BLaER1 treated with 17β-estradiol and CSF1 and Interleukin-3, amounts not matched to agents 10 nM and 100 nM (cell line): Measurements from ENCODE around the gene GP1BA.

Experiments used
- H3K27ac ChIP-seq, 11 experiments: shearing (Covaris generic); formaldehyde crosslinking; 2 replicates each; pipeline ENCODE4 v1.8.1; 2022
- H3K27me3 ChIP-seq, 11 experiments: shearing (Covaris generic); formaldehyde crosslinking; 2 replicates each; pipeline ENCODE4 v1.8.1; 2022
- H3K36me3 ChIP-seq, 11 experiments: shearing (Covaris generic); formaldehyde crosslinking; 2 replicates each; pipeline ENCODE4 v1.8.1; 2022
- H3K4me1 ChIP-seq, 10 experiments: shearing (Covaris generic); formaldehyde crosslinking; 2 replicates each; pipeline ENCODE4 v1.8.1; 2022
- H3K4me2 ChIP-seq, 11 experiments: shearing (Covaris generic); formaldehyde crosslinking; 2 replicates each; pipeline ENCODE4 v1.8.1; 2022
- H3K4me3 ChIP-seq, 10 experiments: shearing (Covaris generic); formaldehyde crosslinking; 2 replicates each; pipeline ENCODE4 v1.8.1; 2022
- H3K9ac ChIP-seq, 11 experiments: shearing (Covaris generic); formaldehyde crosslinking; 2 replicates each; pipeline ENCODE4 v1.8.1; 2022
- H3K9me3 ChIP-seq, 11 experiments: shearing (Covaris generic); formaldehyde crosslinking; replicated peaks in 1 of 11; 2 replicates each; pipeline ENCODE4 v1.8.1; 2022
- H4K20me1 ChIP-seq, 11 experiments: shearing (Covaris generic); formaldehyde crosslinking; 2 replicates each; pipeline ENCODE4 v1.8.1; 2022
- Cebpa-rat ChIP-seq, 11 experiments: shearing (Covaris generic); IDR thresholded peaks; 2 replicates each; pipeline ENCODE4 v1.8.1; 2022

GP1BA gene

DNA sequence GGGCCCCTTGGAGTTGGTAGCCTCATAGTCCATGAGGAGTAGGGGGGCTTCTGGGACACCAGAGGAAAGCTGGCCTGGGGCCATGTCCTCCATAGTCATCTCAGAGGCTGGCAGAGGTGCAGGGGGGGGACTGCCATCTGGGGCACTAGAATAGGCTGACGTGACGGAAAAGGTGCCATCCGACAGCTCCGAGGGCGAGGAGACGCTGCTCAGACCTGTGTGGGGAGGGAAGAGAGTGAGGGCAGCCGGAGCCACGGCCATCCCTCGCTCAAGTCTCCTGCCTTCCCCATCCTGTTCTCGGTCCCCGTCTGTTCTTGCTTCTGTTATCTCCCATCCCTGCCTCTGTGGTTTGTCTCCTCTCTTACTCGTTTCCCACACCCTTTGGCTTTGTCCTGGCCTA is 40.2 kb downstream of the GP1BA start:
- peaks cover 51 to 87% (median 76%) of the 10 kb centered on the region in 11 experiments for H3K36me3 ChIP-seq
- H3K4me2 ChIP-seq: peak overlapping the region in 2 of 11 experiments; percentile 79 to 91; a peak in 1 of 22 replicates

DNA sequence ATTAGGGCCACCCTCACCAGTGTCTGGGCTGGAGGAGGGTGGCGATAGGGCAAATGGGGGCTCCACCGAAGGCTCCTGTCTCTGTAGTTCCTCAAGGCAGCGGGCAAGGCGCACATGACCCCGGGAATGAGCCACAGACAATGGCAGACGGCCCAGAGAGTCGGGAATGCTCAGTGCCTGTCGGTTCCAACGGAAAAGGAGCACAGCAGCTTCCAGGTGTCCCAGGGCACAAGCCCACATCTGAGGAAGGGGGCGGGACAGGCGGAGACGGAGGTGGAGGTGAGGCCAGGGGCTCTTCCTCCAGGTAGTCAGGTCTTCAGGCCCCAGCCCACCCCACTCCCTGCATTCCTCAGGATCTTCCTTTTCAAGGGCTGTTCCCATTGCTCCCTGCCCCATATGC is 40.7 kb downstream of the GP1BA start:
- H3K27me3 ChIP-seq: no peaks in the 10 kb centered on the region
- no peaks in the 10 kb centered on the region; a peak in 1 of 22 replicates for H4K20me1 ChIP-seq
- peaks cover 55 to 91% (median 80%) of the 10 kb centered on the region in 11 experiments for H3K36me3 ChIP-seq
- H3K4me1 ChIP-seq: peaks cover 25 to 89% (median 42%) of the 10 kb centered on the region in 10 experiments
- H3K4me3 ChIP-seq: no peak overlapping the region
- peak overlapping the region in 5 of 11 experiments; percentile 50 to 91 (median 79); a peak in 9 of 22 replicates for H3K4me2 ChIP-seq
- H3K27ac ChIP-seq: peak overlapping the region in 2 of 11 experiments; percentile 11 to 42; a peak in 3 of 22 replicates
- H3K9ac ChIP-seq: peak overlapping the region in 3 of 11 experiments; percentile 7 to 21 (median 15); a peak in 3 of 22 replicates
- H3K9me3 ChIP-seq: no peaks in the 10 kb centered on the region
- no peak for TF ChIP-seq Cebpa-rat (IDR thresholded peaks at IDR 0.05)

More for the DNA sequence above, 40.2 kb downstream of the GP1BA start:
- H3K9me3 ChIP-seq: no peaks in the 10 kb centered on the region
- H3K4me3 ChIP-seq: no peak overlapping the region
- no peak for TF ChIP-seq Cebpa-rat (IDR thresholded peaks at IDR 0.05)
- peak overlapping the region in 1 of 11 experiments; percentile 11; a peak in 1 of 22 replicates for H3K27ac ChIP-seq
- no peaks in the 10 kb centered on the region for H3K27me3 ChIP-seq
- H4K20me1 ChIP-seq: no peaks in the 10 kb centered on the region; a peak in 1 of 22 replicates
- peaks cover 25 to 85% (median 42%) of the 10 kb centered on the region in 10 experiments for H3K4me1 ChIP-seq
- H3K9ac ChIP-seq: peak overlapping the region in 3 of 11 experiments; percentile 7 to 15 (median 9); a peak in 2 of 22 replicates

DNA sequence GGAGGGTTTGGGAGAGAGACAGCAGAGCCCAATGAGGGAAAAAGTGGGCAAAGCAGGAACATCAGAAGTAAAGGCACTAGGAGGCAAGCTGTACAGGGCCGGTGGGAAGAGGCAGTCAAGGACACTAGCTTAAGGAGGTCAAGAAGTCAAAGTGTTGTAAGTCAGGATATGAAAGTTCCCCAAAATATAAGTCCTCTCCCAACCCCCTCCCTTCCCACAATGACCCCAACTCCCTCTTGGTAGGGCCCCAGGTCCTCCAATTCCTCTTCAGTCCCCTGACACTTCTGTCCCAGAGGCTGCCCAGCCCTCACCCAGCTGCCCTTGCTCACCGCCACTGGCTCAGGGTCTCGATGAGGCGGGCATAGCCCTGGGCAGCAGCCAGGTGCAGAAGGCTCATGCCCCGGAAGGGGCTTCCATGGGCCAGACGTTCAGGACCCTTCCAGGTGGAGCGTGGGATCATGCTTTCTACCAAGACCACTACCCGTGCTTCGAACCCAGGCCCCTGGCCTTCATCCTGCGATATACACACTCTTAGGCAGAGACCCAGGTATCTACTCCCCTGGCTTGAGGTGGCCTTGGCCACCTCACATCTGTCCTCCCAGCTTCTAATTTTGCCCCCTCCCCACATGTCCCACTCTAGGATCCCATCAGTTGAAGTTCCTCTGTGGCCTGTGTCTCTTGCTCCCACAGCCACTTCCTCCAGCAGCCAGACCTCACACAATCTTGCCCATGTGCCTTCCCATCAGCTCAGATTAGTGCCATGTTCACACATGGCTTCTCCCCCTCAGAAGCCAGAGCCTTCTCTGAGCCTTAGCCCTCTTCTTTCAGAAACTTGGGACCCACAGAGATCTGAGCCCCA is 41.4 kb downstream of the GP1BA start:
- H3K4me1 ChIP-seq: peaks cover 22 to 90% (median 42%) of the 10 kb centered on the region in 10 experiments
- H3K4me2 ChIP-seq: peak overlapping the region in 9 of 11 experiments; percentile 0 to 91 (median 50); a peak in 12 of 22 replicates
- H3K27ac ChIP-seq: peak overlapping the region in 6 of 11 experiments; percentile 22 to 42 (median 26); a peak in 8 of 22 replicates
- no peak overlapping the region for H3K4me3 ChIP-seq
- H3K9ac ChIP-seq: peak overlapping the region in 3 of 11 experiments; percentile 5 to 33 (median 21); a peak in 3 of 22 replicates
- no peaks in the 10 kb centered on the region; a peak in 2 of 22 replicates for H4K20me1 ChIP-seq
- no peaks in the 10 kb centered on the region for H3K9me3 ChIP-seq
- peaks cover 62 to 98% (median 87%) of the 10 kb centered on the region in 11 experiments for H3K36me3 ChIP-seq
- TF ChIP-seq Cebpa-rat (IDR thresholded peaks at IDR 0.05): no peak
- H3K27me3 ChIP-seq: no peaks in the 10 kb centered on the region

DNA sequence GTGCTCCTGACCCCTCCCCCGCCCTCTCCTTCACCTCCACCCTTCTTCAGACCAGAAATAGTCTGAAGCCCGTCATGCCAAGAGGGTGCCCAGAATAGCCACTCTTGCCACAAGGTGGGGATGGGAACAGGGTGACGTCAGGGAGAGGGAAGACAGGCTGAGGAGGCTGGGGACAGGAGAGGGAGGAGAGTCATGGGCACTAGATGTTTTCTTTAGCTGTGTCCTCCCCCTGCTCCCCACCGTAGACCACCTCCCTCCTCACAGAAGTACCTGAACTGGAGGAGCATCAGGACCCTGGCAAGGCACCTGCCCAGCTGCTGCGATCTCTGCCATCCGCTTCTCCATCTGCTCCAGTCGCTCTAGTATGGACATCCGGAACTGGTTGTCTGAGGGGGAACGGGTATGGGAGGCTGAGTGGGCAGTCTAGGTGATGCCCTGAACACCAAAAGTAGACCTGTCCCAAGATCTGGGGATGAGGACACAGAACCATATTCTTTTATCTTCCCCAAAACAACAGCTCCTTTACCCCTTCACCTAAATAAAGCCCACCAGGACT is 42.1 kb downstream of the GP1BA start:
- Histone ChIP-seq H3K9me3 (no peaks in the 10 kb centered on the region), H3K4me3 (no peak overlapping the region), H3K27me3 (no peaks in the 10 kb centered on the region), H4K20me1 (no peaks in the 10 kb centered on the region; a peak in 2 of 22 replicates), H3K36me3 (peaks cover 62 to 92% (median 85%) of the 10 kb centered on the region in 11 experiments), H3K9ac (peak overlapping the region in 2 of 11 experiments; percentile 27 to 33; a peak in 1 of 22 replicates), H3K27ac (peak overlapping the region in 5 of 11 experiments; percentile 22 to 42 (median 29); a peak in 7 of 22 replicates), H3K4me2 (peak overlapping the region in 9 of 11 experiments; percentile 0 to 91 (median 50); a peak in 12 of 22 replicates), H3K4me1 (peaks cover 22 to 90% (median 42%) of the 10 kb centered on the region in 10 experiments)
- TF ChIP-seq Cebpa-rat (IDR thresholded peaks at IDR 0.05): no peak

DNA sequence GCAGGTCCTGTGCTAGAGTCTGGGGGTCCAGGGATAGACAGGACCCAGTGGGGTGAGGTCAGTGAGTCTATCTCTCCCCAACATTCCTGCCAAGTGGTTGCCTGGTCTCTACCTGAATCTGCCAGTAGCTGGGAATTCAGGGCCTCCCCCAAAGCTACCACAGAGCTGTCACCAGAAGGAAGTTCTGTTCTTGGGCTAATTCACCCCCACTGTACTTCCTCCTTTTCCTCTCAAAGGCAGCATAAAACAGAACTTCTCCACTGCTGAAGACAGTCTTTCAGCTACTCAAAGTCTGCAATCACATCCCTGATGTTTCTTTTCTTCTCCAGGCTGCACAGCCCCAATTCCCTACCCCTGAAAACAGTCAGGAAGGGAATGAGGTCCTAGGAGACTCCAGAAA is 46.6 kb downstream of the GP1BA start:
- Histone ChIP-seq H3K4me3 (peak overlapping the region in 1 of 10 experiments; percentile 33; a peak in 3 of 20 replicates), H3K27ac (peak overlapping the region in 8 of 11 experiments; percentile 30 to 71 (median 46); a peak in 12 of 22 replicates), H3K27me3 (no peaks in the 10 kb centered on the region), H3K9me3 (no peaks in the 10 kb centered on the region), H4K20me1 (peaks cover 0 to 12% (median 0%) of the 10 kb centered on the region in 11 experiments; a peak in 3 of 22 replicates), H3K9ac (peak overlapping the region in 10 of 11 experiments; percentile 35 to 59 (median 51); a peak in 15 of 22 replicates), H3K36me3 (peaks cover 41 to 80% (median 63%) of the 10 kb centered on the region in 11 experiments), H3K4me2 (peak overlapping the region; percentile 28 to 89 (median 68); a peak in 21 of 22 replicates), H3K4me1 (peaks cover 28 to 91% (median 52%) of the 10 kb centered on the region in 10 experiments)
- TF ChIP-seq Cebpa-rat (IDR thresholded peaks at IDR 0.05): no peak

DNA sequence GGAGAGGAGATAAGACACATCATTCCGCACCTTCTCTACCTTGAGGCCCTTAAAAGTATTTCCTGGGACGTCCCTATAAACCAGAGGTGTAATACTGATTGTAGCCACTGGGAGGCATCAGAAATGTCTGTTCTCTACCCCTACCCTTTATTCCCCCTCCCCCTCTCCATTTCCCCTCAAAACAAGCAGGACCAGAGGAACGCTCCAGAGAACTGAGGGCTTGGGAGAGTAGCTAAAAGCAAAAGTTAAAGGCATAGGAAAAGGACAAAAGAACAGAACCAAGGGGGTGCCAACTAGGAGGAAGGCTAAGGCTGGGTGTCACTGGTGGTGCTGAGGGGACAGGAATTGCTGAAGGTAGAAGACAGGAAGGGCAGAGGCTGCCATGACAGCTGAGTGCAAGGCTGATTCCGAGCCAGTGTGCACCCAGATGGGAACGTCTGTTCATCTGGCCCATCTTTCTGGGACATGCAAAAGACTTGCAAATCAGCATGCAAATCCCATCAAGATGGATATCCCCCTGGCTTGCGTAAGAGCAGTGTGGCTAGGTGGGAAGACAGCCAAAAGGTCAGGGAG is 48.7 kb downstream of the GP1BA start:
- H3K27me3 ChIP-seq: no peaks in the 10 kb centered on the region
- H3K9me3 ChIP-seq: no peaks in the 10 kb centered on the region
- peak overlapping the region in 5 of 11 experiments; percentile 30 to 73 (median 42); a peak in 5 of 22 replicates for H3K9ac ChIP-seq
- H3K27ac ChIP-seq: peak overlapping the region in 6 of 11 experiments; percentile 35 to 71 (median 52); a peak in 10 of 22 replicates
- TF ChIP-seq Cebpa-rat (IDR thresholded peaks at IDR 0.05): no peak
- peaks cover 0 to 12% (median 0%) of the 10 kb centered on the region in 11 experiments; a peak in 3 of 22 replicates for H4K20me1 ChIP-seq
- H3K4me2 ChIP-seq: peak overlapping the region; percentile 20 to 89 (median 54); a peak in 20 of 22 replicates
- H3K4me3 ChIP-seq: 0 out of 20 replicates have a peak overlapping the region, but pooled peaks of 1 of the 10 experiments have one; percentile 3
- H3K4me1 ChIP-seq: peaks cover 29 to 91% (median 55%) of the 10 kb centered on the region in 10 experiments; a peak in 19 of 20 replicates
- peaks cover 33 to 77% (median 46%) of the 10 kb centered on the region in 11 experiments for H3K36me3 ChIP-seq

DNA sequence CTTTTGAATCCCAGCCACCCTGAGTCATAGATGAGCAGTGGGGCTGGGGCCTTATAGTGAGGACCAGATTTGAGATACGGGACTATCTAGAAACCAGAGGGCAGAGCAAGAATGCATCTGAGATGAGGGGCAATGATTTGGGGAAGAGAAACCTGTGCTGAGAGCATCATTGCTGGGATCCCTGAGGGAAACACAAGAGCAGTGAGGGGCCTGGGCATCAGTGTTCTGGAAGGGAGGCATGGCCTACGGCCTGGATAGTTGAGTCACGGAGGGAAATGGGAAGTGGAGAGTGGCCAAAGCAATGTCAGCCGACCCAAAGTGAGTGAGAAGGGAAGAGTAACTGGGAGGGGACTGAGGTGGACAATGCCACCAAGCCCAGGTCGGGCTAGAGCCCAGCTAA is 50.2 kb downstream of the GP1BA start:
- Histone ChIP-seq H3K27ac (no peak overlapping the region; a peak in 1 of 22 replicates), H3K4me1 (peaks cover 42 to 92% (median 68%) of the 10 kb centered on the region in 10 experiments), H3K4me3 (no peak overlapping the region), H3K9me3 (no peaks in the 10 kb centered on the region), H3K27me3 (no peaks in the 10 kb centered on the region), H4K20me1 (peaks cover 0 to 12% (median 0%) of the 10 kb centered on the region in 11 experiments; a peak in 3 of 22 replicates), H3K9ac (no peak overlapping the region), H3K36me3 (peaks cover 22 to 62% (median 35%) of the 10 kb centered on the region in 11 experiments), H3K4me2 (peak overlapping the region in 5 of 11 experiments; percentile 26 to 89 (median 74); a peak in 8 of 22 replicates)
- no peak for TF ChIP-seq Cebpa-rat (IDR thresholded peaks at IDR 0.05)
